ENCODE measurements around the gene EPB42.
"Not testable (repeated sequence)": the region's sequence is repeated elsewhere in the genome, so short reads cannot be mapped to it uniquely, and the experiment has no call there.

EPB42 gene

DNA sequence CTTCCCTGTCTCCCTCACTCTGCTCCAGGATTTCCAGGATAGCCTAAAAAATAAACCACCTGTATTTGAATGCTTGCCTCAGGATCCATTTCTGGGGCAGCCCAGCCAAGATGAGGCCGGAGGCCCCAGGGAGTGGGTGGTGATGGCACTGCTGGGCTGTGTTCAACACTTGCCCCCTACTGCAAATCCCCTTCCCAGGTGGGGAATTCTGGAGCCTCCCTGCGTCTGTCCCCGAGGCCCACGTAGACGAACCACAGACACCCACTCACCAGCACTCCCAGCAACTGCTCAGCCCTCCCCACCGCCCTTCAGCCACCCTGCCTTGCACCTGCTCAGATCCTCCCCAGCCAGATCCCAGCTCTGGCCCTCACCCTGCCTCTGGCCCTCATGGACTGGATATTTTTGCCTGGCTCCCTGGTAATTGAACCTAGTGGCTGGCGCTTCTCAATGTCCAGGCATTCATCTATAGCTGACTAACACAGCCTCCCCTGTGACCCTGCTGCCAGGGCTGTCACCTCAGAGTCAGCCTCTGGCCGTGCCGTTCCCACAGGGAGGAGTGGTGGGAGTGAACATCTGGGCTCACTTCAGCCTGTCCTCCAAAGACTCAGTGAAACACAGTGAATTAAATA lies 17.1 kb upstream of the EPB42 start:
- H3K9ac ChIP-seq (ENCODE audit: low read length), result no peak overlapping the region
- H3K36me3 ChIP-seq (ENCODE audit: control insufficient read depth, insufficient read depth, low read length), result no peaks in the 10 kb centered on the region
- no peaks in the 10 kb centered on the region for H3K4me1 ChIP-seq (ENCODE audit: control insufficient read depth, insufficient read depth, low read length)
- H3K27ac ChIP-seq (ENCODE audit: low read depth, low read length), result no peak overlapping the region
- no peaks in the 10 kb centered on the region for H3K27me3 ChIP-seq (ENCODE audit: control insufficient read depth, insufficient read depth, low read length)
- no peak overlapping the region for H3K4me3 ChIP-seq (ENCODE audit: low read length)

- H3K4me3 ChIP-seq (ENCODE audit: low read length), result no peak overlapping the region
- H3K36me3 ChIP-seq (ENCODE audit: control insufficient read depth, insufficient read depth, low read length), result no peaks in the 10 kb centered on the region
- no peak overlapping the region for H3K27ac ChIP-seq (ENCODE audit: low read depth, low read length)
- no peak overlapping the region for H3K9ac ChIP-seq (ENCODE audit: low read length)
- no peaks in the 10 kb centered on the region for H3K4me1 ChIP-seq (ENCODE audit: control insufficient read depth, insufficient read depth, low read length)
- H3K27me3 ChIP-seq (ENCODE audit: control insufficient read depth, insufficient read depth, low read length), result no peaks in the 10 kb centered on the region
These were observed 14.7 kb upstream of the EPB42 start for GRCh38 chr15:43235536-43235935.

DNA sequence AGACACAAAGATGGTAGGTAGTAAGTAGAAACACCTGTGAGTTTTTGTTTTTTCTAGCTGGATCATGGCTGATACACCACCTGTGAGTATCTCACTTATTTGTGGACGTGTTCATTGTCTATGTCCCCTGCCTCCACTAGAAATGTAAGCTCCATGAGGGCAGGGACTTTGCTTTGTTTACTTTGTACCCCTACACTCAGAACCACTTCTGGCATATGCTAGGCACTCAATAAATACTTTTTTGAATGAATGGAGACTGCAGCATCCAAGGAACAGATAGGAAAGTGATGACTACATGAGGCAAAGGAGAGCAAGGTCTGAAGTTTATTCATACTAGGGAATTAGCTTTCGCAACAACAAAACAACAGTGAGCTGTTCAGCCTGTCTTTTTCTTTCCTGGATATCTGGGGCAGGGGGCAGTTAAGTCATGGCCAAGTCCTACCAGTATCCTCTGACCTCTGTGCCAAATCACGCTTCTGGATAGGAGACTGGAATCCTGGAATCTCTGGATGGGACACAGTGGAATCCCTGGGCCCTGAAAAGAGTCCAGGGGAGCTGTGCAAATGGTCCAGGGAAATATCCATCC lies 11.6 kb upstream of the EPB42 start:
- Histone ChIP-seq H3K27ac (ENCODE audit: low read depth, low read length) (no peak overlapping the region), H3K9ac (ENCODE audit: low read length) (no peak overlapping the region), H3K4me3 (ENCODE audit: low read length) (no peak overlapping the region), H3K36me3 (ENCODE audit: control insufficient read depth, insufficient read depth, low read length) (no peaks in the 10 kb centered on the region), H3K4me1 (ENCODE audit: control insufficient read depth, insufficient read depth, low read length) (no peaks in the 10 kb centered on the region), H3K27me3 (ENCODE audit: control insufficient read depth, insufficient read depth, low read length) (peaks cover 2% of the 10 kb centered on the region)

GRCh38 chr15:43230640-43231115 lies 9.9 kb upstream of the EPB42 start:
- Histone ChIP-seq H3K27ac (ENCODE audit: low read depth, low read length) (no peak overlapping the region), H3K36me3 (ENCODE audit: control insufficient read depth, insufficient read depth, low read length) (no peaks in the 10 kb centered on the region), H3K27me3 (ENCODE audit: control insufficient read depth, insufficient read depth, low read length) (peaks cover 2% of the 10 kb centered on the region)

DNA sequence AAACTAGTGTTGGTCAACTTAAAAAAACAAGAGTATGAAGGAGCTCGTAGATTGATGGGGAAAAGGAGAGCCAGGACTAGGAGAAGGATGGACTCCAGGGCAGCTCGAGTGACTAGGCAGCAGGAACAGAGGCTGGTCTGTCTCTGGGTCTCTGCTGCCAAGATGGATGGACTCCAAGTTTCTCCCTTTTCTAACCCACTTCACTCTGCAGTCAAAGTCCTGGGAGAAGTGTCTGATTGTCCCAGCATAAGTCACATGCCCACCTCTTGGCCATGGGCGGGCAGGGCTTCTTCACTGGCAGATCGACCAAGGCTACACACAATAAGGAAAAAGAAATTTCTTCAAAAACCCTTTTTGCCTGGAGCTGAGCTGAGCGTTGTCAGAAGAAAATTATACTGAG lies 9.2 kb upstream of the EPB42 start:
- no peak overlapping the region for H3K9ac ChIP-seq (ENCODE audit: low read length)
- H3K36me3 ChIP-seq (ENCODE audit: control insufficient read depth, insufficient read depth, low read length), result no peaks in the 10 kb centered on the region
- no peak overlapping the region for H3K4me3 ChIP-seq (ENCODE audit: low read length)
- H3K4me1 ChIP-seq (ENCODE audit: control insufficient read depth, insufficient read depth, low read length), result no peaks in the 10 kb centered on the region
- peaks cover 2% of the 10 kb centered on the region for H3K27me3 ChIP-seq (ENCODE audit: control insufficient read depth, insufficient read depth, low read length)
- no peak overlapping the region for H3K27ac ChIP-seq (ENCODE audit: low read depth, low read length)

More at GRCh38 chr15:43230640-43231115, 9.9 kb upstream of the EPB42 start:
- Histone ChIP-seq H3K4me3 (ENCODE audit: low read length) (no peak overlapping the region), H3K4me1 (ENCODE audit: control insufficient read depth, insufficient read depth, low read length) (no peaks in the 10 kb centered on the region), H3K9ac (ENCODE audit: low read length) (no peak overlapping the region)

DNA sequence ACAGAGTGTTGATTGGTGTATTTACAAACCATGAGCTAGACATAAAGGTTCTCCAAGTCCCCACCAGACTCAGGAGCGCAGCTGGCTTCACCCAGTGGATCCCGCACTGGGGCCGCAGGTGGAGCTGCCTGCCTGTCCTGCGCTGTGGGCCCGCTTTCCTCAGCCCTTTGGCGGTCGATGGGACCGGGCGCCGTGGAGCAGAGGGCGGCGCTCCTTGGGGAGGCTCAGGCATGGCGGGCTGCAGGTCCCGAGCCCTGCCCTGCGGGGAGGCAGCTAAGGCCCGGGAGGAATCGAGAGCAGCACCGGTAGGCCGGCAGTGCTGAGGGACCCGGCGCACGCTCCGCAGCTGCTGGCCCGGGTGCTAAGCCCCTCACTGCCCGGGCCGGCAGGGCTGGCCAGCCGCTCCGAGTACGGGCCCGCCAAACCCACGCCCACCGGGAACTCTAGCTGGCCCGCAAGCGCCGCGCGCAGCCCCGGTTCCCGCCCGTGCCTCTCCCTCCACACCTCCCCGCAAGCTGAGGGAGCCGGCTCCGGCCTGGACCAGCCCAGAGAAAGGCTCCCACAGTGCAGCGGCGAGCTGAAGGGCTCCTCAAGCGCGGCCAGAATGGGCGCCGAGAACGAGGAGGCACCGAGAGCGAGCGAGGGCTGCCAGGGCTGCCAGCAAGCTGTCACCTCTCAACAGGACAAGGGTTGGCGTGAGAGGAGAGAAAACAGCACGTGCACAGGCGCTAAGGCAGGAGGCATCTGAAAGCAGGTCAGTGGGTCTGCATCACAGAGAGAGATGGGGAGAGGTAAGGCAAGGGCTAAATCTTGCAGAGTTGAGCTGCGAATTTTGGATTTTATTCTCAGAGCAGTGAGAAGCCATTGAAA lies 5.9 kb upstream of the EPB42 start:
- Histone ChIP-seq H3K27me3 (ENCODE audit: control insufficient read depth, insufficient read depth, low read length) (peaks cover 2% of the 10 kb centered on the region), H3K4me1 (ENCODE audit: control insufficient read depth, insufficient read depth, low read length) (no peaks in the 10 kb centered on the region), H3K4me3 (ENCODE audit: low read length) (no peak overlapping the region), H3K27ac (ENCODE audit: low read depth, low read length) (no peak overlapping the region), H3K9ac (ENCODE audit: low read length) (no peak overlapping the region), H3K36me3 (ENCODE audit: control insufficient read depth, insufficient read depth, low read length) (no peaks in the 10 kb centered on the region)

DNA sequence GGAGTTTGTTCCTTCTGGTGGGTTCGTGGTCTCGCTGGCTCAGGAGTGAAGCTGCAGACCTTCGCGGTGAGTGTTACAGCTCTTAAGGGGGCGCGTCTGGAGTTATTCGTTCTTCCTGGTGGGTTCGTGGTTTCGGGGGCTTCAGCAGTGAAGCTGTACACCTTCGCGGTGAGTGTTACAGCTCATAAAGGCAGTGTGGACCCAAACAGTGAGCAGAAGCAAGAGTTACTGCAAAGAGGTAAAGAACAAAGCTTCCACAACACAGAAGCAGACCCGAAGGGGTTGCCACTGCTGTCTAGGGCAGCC lies 5.1 kb upstream of the EPB42 start:
- not testable (repeated sequence) for H3K4me1 ChIP-seq (ENCODE audit: control insufficient read depth, insufficient read depth, low read length); H3K9ac ChIP-seq (ENCODE audit: low read length); H3K36me3 ChIP-seq (ENCODE audit: control insufficient read depth, insufficient read depth, low read length); H3K27me3 ChIP-seq (ENCODE audit: control insufficient read depth, insufficient read depth, low read length); H3K27ac ChIP-seq (ENCODE audit: low read depth, low read length); H3K4me3 ChIP-seq (ENCODE audit: low read length)

GRCh38 chr15:43225201-43225949 lies 4.6 kb upstream of the EPB42 start:
- Histone ChIP-seq H3K9ac (ENCODE audit: low read length) (no peak overlapping the region), H3K4me3 (ENCODE audit: low read length) (no peak overlapping the region), H3K27me3 (ENCODE audit: control insufficient read depth, insufficient read depth, low read length) (peaks cover 2% of the 10 kb centered on the region), H3K36me3 (ENCODE audit: control insufficient read depth, insufficient read depth, low read length) (no peaks in the 10 kb centered on the region), H3K27ac (ENCODE audit: low read depth, low read length) (no peak overlapping the region), H3K4me1 (ENCODE audit: control insufficient read depth, insufficient read depth, low read length) (no peaks in the 10 kb centered on the region)

GRCh38 chr15:43221422-43221821 lies 604 bp upstream of the EPB42 start:
- H3K27me3 ChIP-seq (ENCODE audit: control insufficient read depth, insufficient read depth, low read length), result no peaks in the 10 kb centered on the region
- no peak overlapping the region for H3K27ac ChIP-seq (ENCODE audit: low read depth, low read length)
- H3K4me1 ChIP-seq (ENCODE audit: control insufficient read depth, insufficient read depth, low read length), result no peaks in the 10 kb centered on the region
- H3K4me3 ChIP-seq (ENCODE audit: low read length), result no peak overlapping the region
- H3K36me3 ChIP-seq (ENCODE audit: control insufficient read depth, insufficient read depth, low read length), result no peaks in the 10 kb centered on the region
- H3K9ac ChIP-seq (ENCODE audit: low read length), result no peak overlapping the region

DNA sequence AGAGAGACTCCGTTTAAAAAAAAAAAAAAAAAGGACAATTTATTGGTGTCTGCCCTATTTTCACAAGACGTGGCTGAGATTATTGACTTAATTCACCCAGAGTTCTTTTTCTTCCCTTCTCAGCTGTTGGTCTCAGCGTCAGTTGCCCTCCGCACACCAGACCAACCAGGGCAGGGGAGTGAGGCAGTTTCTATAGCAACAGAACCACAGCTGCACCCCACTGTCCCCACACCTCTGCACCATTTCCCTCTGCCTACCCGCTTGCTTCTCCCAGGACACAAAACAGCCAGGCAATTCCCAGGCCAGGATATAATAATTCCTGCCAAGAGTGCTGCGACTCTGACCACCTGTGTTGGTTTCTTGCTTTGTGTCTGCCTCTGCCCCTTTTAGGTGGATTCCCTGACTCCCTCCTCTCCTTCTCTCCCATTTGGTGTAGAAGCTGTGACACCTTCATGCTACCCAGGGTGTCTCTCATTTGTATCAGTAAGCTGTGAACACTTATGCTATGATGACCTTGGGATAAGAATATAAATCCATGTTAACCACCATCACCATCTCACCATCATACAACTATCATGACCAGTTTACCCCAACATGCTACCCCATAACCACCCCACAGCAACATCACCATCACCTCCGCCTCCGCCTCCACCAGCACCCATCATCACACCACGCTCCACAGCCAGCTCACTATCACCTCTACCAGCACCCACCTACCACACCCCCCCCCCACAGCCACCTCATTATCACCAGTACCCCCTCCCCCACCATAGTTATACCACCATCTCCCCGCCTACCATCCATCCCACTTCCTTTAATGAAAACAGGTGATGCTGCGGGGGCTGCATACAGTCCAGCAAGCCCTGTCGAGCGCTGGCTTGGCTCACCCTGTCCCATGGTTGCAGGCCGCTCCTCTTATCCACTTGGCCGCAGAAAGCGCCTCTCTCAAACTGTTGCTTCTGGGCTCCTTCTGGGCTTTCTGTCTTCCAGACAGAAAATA lies 589 bp downstream of the EPB42 start:
- Histone ChIP-seq H3K9ac (ENCODE audit: low read length) (no peak overlapping the region), H3K4me1 (ENCODE audit: control insufficient read depth, insufficient read depth, low read length) (no peaks in the 10 kb centered on the region), H3K4me3 (ENCODE audit: low read length) (no peak overlapping the region), H3K27me3 (ENCODE audit: control insufficient read depth, insufficient read depth, low read length) (no peaks in the 10 kb centered on the region), H3K36me3 (ENCODE audit: control insufficient read depth, insufficient read depth, low read length) (no peaks in the 10 kb centered on the region), H3K27ac (ENCODE audit: low read depth, low read length) (no peak overlapping the region)

DNA sequence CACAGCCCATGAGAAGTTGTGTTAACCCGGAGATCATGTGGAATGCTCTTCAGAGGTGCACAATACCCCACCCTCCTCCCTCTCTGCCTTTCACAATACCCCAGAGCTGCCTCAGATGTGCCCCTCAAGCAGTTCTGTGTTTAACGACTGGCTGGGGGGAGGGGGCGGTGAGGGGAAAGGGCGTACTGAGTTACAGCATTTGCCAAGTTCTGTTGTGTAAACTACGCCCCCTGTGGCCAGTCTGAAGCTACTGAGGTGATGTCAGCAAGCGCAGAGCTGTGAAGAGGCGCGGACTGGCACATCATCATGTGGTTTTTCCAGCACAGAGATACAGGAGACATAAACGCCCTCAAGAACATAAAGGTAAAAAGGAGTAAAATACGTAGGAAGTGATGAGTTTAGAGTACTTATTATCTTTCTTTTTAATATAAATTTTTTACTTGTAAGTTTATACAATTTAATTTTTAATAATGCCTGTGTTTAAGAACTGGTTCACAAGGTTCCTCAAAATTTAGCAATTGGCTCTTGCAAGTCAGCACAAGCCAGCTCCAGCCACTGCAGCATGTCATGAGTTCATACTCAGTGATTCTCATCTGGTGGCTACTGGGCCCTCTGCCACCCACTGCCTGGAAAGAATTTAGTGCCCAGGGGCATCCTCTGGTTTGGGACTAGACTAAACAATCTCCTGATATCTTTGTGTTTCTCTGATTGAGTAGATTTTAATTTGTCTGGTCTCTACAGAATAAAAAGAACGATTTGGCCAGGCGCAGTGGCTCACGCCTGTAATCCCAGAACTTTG lies 1.7 kb downstream of the EPB42 start:
- Histone ChIP-seq H3K9ac (ENCODE audit: low read length) (no peak overlapping the region), H3K27ac (ENCODE audit: low read depth, low read length) (no peak overlapping the region), H3K36me3 (ENCODE audit: control insufficient read depth, insufficient read depth, low read length) (no peaks in the 10 kb centered on the region), H3K27me3 (ENCODE audit: control insufficient read depth, insufficient read depth, low read length) (no peaks in the 10 kb centered on the region), H3K4me3 (ENCODE audit: low read length) (no peak overlapping the region), H3K4me1 (ENCODE audit: control insufficient read depth, insufficient read depth, low read length) (no peaks in the 10 kb centered on the region)

Data from rectal smooth muscle tissue (tissue), 1 donor.